Mesendoderm (in vitro differentiated cells): ENCODE measurements around the gene SUPT20H.

Source experiments
- DNase-seq: peaks from one replicate; pipeline ENCODE4 v3.0.0; 2013
- H2AK5ac ChIP-seq: 2 replicates; pipeline ENCODE4 v1.6.1; 2013; ENCODE audit warnings: low read length, inconsistent platforms
- H2BK120ac ChIP-seq: 2 replicates; pipeline ENCODE4 v1.6.1; 2013; ENCODE audit warnings: low read depth, mild to moderate bottlenecking, low read length, moderate library complexity, mixed read lengths
- H2BK15ac ChIP-seq: replicated peaks from 2 replicates; pipeline ENCODE4 v1.6.1; 2013; ENCODE audit warnings: low read depth, mild to moderate bottlenecking, moderate library complexity
- H2BK5ac ChIP-seq: 2 replicates; pipeline ENCODE4 v1.6.1; 2013; ENCODE audit warnings: low read length, inconsistent platforms
- H3K18ac ChIP-seq: 2 replicates; pipeline ENCODE4 v1.6.1; 2013; ENCODE audit warnings: mild to moderate bottlenecking, low read length, mixed read lengths
- H3K23ac ChIP-seq: one replicate; pipeline ENCODE4 v1.6.1; 2013; ENCODE audit warnings: low read length
- H3K27ac ChIP-seq: 2 replicates; pipeline ENCODE4 v1.5.1; 2013; ENCODE audit warnings: low read depth, mild to moderate bottlenecking, inconsistent platforms, low read length, moderate library complexity
- H3K27me3 ChIP-seq: 2 replicates; pipeline ENCODE4 v1.6.1; 2013; ENCODE audit warnings: low read length, control low read depth, mild to moderate bottlenecking, inconsistent platforms; ENCODE audit not compliant: insufficient read depth, poor library complexity
- H3K36me3 ChIP-seq: 2 replicates; pipeline ENCODE4 v1.6.1; 2013; ENCODE audit warnings: low read length, inconsistent platforms; ENCODE audit not compliant: control insufficient read depth, insufficient read depth
- H3K4ac ChIP-seq: one replicate; pipeline ENCODE4 v1.6.1; 2013; ENCODE audit warnings: low read depth, mild to moderate bottlenecking, low read length, moderate library complexity
- H3K4me1 ChIP-seq: 2 replicates; pipeline ENCODE4 v1.6.1; 2013; ENCODE audit warnings: low read depth, low read length, inconsistent platforms; ENCODE audit not compliant: control insufficient read depth
- H3K4me2 ChIP-seq: 2 replicates; pipeline ENCODE4 v1.6.1; 2013; ENCODE audit warnings: low read length
- H3K4me3 ChIP-seq: 2 replicates; pipeline ENCODE4 v1.5.1; 2013; ENCODE audit warnings: mild to moderate bottlenecking, low read length
- H3K56ac ChIP-seq: one replicate; pipeline ENCODE4 v1.6.1; 2013; ENCODE audit warnings: low read length
- H3K79me1 ChIP-seq: 2 replicates; pipeline ENCODE4 v1.6.1; 2013; ENCODE audit warnings: low read length, inconsistent platforms
- H3K79me2 ChIP-seq: 2 replicates; pipeline ENCODE4 v1.6.1; 2013; ENCODE audit warnings: mild to moderate bottlenecking, low read length; ENCODE audit not compliant: control insufficient read depth, insufficient read depth
- H3K9ac ChIP-seq: 2 replicates; pipeline ENCODE4 v1.6.1; 2013; ENCODE audit warnings: low read length, inconsistent platforms
- H4K5ac ChIP-seq: one replicate; pipeline ENCODE4 v1.6.1; 2013; ENCODE audit warnings: low read length
- H4K8ac ChIP-seq: one replicate; pipeline ENCODE4 v1.6.1; 2013; ENCODE audit warnings: low read depth, mild to moderate bottlenecking, control low read depth, low read length, moderate library complexity
- WGBS: extraction: QIAGEN DNeasy Blood & Tissue Kit; methylation state at CpG from one replicate; pipeline ENCODE4 v1.1.7; 2013; ENCODE audit warnings: low lambda C conversion rate, missing lambda C conversion rate; ENCODE audit not compliant: insufficient coverage; ENCODE audit errors: extremely low coverage; 5-methylcytosine and 5-hydroxymethylcytosine counted together

The SUPT20H gene

DNA sequence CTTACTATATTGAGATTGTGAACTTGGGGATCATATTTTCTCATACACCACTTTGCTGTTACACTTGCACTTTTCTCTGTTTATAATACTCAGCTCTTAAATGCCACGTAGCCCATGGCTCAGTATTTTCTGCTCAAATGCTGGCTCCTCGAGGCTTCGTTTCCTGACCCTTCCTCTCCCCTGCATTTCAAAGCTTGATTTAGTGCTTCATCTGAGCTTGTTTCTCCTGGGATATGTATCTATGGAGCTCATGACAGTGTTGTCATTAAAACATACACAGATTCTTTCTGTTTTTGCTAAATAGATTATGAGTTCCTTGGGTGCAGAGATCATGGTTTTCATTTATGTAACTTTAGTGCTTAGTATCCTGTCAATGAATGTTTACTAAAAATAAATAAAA lies 34.6 kb upstream of the SUPT20H start:
- H3K4me3 ChIP-seq = no peak overlapping the region
- no peak overlapping the region for H3K9ac ChIP-seq
- H3K27ac ChIP-seq = no peak overlapping the region
- H3K79me1 ChIP-seq = no peaks in the 10 kb centered on the region
- H3K79me2 ChIP-seq = no peaks in the 10 kb centered on the region
- H3K56ac ChIP-seq = no peak overlapping the region
- no peak for DNase-seq
- no peak overlapping the region for H2BK15ac ChIP-seq
- H3K4ac ChIP-seq = no peak overlapping the region
- no peaks in the 10 kb centered on the region for H3K4me1 ChIP-seq
- H2BK120ac ChIP-seq = no peak overlapping the region
- H3K18ac ChIP-seq = no peak overlapping the region
- no peak overlapping the region for H3K4me2 ChIP-seq
- no peak overlapping the region for H4K5ac ChIP-seq
- H3K23ac ChIP-seq = no peak overlapping the region
- H3K36me3 ChIP-seq = no peaks in the 10 kb centered on the region
- H3K27me3 ChIP-seq = no peaks in the 10 kb centered on the region
- no peak overlapping the region for H2BK5ac ChIP-seq
- no peak overlapping the region for H4K8ac ChIP-seq
- H2AK5ac ChIP-seq = no peak overlapping the region
- no CpG with 5 or more reads among the region's 3 CpGs for WGBS

DNA sequence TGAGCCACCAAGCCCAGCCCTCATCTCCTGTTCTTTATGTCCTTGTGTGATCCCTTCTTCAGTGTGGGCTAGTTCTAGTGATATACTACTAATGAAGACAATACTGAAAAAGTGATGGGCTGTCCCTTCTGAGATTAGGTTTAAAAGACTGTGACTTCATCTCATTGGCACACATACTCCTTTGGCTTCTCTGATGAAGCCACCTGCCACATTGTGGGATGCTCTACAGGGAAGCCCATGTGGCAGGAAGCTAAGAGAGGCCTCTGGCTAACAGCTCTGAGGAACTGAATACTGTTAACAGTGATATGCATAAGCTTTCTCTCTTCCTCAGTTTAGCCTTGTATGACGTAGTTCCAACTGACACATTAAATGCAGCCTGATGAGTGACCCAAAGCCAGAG lies 32.3 kb upstream of the SUPT20H start:
- H4K5ac ChIP-seq = no peak overlapping the region
- no peaks in the 10 kb centered on the region for H3K79me2 ChIP-seq
- H4K8ac ChIP-seq = no peak overlapping the region
- H3K4ac ChIP-seq = no peak overlapping the region
- no peak overlapping the region for H2BK5ac ChIP-seq
- H3K56ac ChIP-seq = no peak overlapping the region
- H3K4me2 ChIP-seq = no peak overlapping the region
- no peak overlapping the region for H3K9ac ChIP-seq
- no CpG with 5 or more reads among the region's 1 CpG for WGBS
- no peak overlapping the region for H3K27ac ChIP-seq
- no peak overlapping the region for H2AK5ac ChIP-seq
- no peaks in the 10 kb centered on the region for H3K79me1 ChIP-seq
- H2BK120ac ChIP-seq = no peak overlapping the region
- no peak for DNase-seq
- no peak overlapping the region for H3K18ac ChIP-seq
- H3K27me3 ChIP-seq = no peaks in the 10 kb centered on the region
- H3K36me3 ChIP-seq = no peaks in the 10 kb centered on the region
- H3K4me3 ChIP-seq = no peak overlapping the region
- H2BK15ac ChIP-seq = no peak overlapping the region
- no peaks in the 10 kb centered on the region for H3K4me1 ChIP-seq
- no peak overlapping the region for H3K23ac ChIP-seq

DNA sequence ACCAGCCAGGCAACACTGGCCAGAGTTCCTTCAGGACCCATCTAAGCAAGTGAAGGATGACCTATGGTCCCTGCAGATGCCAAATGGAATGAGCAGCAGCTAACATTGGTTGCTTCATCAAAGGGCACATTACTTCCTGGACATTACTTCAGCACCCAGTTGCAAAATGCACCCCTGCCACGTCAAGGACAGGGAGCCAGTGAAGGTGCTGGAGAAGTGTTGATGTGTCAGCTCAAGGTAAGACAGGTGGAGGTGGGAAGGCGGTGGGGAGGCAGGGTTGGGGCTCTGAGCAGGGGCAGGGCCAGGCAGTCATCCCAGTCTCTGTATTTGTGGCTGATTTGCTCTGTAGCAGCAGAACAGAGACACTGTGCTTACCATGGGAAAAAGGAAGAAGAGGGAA lies 31.4 kb upstream of the SUPT20H start:
- H3K27me3 ChIP-seq = no peaks in the 10 kb centered on the region
- WGBS = no CpG with 5 or more reads among the region's 2 CpGs
- H3K18ac ChIP-seq = no peak overlapping the region
- no peaks in the 10 kb centered on the region for H3K79me2 ChIP-seq
- no peak overlapping the region for H3K4me3 ChIP-seq
- no peak overlapping the region for H3K23ac ChIP-seq
- H2BK15ac ChIP-seq = no peak overlapping the region
- no peak overlapping the region for H3K9ac ChIP-seq
- H3K79me1 ChIP-seq = no peaks in the 10 kb centered on the region
- no peaks in the 10 kb centered on the region for H3K36me3 ChIP-seq
- no peak overlapping the region for H3K4me2 ChIP-seq
- H3K56ac ChIP-seq = no peak overlapping the region
- no peaks in the 10 kb centered on the region for H3K4me1 ChIP-seq
- no peak overlapping the region for H4K8ac ChIP-seq
- H2BK5ac ChIP-seq = no peak overlapping the region
- H2BK120ac ChIP-seq = no peak overlapping the region
- H3K4ac ChIP-seq = no peak overlapping the region
- no peak overlapping the region for H2AK5ac ChIP-seq
- H4K5ac ChIP-seq = no peak overlapping the region
- no peak overlapping the region for H3K27ac ChIP-seq
- DNase-seq = no peak

DNA sequence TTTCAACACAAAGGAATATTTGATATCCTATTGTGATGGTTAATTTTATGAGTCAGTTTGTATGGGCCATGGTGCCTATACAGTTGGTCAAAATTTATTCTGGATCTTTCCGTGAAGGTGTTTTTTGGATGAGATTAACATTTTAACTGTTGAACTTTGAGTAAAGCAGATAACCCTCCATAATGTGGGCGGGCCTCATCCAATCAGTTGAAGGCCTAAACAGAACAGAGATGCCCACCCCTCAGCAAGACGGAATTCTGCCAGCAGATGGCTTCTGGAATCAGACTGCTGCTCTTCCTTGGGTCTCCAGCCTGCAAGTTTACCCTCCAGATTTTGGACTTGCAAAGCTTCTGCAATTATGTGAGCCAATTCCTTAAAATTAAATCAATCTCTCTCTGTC lies 30.0 kb upstream of the SUPT20H start:
- Histone ChIP-seq H3K18ac (no peak overlapping the region), H3K27ac (no peak overlapping the region), H2AK5ac (no peak overlapping the region), H3K79me1 (no peaks in the 10 kb centered on the region), H2BK15ac (no peak overlapping the region), H2BK5ac (no peak overlapping the region), H3K9ac (no peak overlapping the region), H3K56ac (no peak overlapping the region), H3K4me3 (no peak overlapping the region), H3K4ac (no peak overlapping the region), H2BK120ac (no peak overlapping the region), H3K27me3 (no peaks in the 10 kb centered on the region), H3K79me2 (no peaks in the 10 kb centered on the region), H3K36me3 (no peaks in the 10 kb centered on the region), H3K4me2 (no peak overlapping the region), H3K23ac (no peak overlapping the region), H3K4me1 (no peaks in the 10 kb centered on the region), H4K8ac (no peak overlapping the region), H4K5ac (no peak overlapping the region)
- no CpG with 5 or more reads among the region's 3 CpGs for WGBS
- no peak for DNase-seq

DNA sequence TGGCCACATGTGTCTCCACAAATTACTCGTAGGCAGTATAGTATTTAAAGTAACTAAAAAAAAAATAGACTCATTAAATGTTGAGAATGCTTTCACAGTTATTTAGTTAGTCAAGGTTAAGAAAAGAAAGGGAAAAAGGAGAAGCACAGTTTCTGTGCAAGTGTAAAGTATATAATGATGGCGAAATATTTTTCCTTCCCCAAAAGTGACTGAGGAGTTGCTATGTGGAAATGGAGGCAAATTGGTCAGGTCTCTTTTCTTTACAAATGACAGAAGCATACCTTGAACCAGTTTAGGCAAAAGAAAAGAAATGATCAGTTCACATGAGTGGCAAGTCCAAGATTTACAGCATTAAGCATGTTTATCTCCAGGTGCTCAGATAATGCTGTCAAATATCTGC lies 28.0 kb upstream of the SUPT20H start:
- H3K9ac ChIP-seq = no peak overlapping the region
- H3K4me3 ChIP-seq = no peak overlapping the region
- H3K23ac ChIP-seq = no peak overlapping the region
- H4K8ac ChIP-seq = no peak overlapping the region
- no peak overlapping the region for H3K27ac ChIP-seq
- H3K4me2 ChIP-seq = no peak overlapping the region
- H3K79me1 ChIP-seq = no peaks in the 10 kb centered on the region
- H2AK5ac ChIP-seq = no peak overlapping the region
- H3K27me3 ChIP-seq = no peaks in the 10 kb centered on the region
- no peaks in the 10 kb centered on the region for H3K4me1 ChIP-seq
- no peak overlapping the region for H4K5ac ChIP-seq
- H2BK120ac ChIP-seq = no peak overlapping the region
- no CpG with 5 or more reads among the region's 2 CpGs for WGBS
- no peak overlapping the region for H3K18ac ChIP-seq
- no peak overlapping the region for H3K56ac ChIP-seq
- H3K4ac ChIP-seq = no peak overlapping the region
- no peaks in the 10 kb centered on the region for H3K36me3 ChIP-seq
- H2BK5ac ChIP-seq = no peak overlapping the region
- H3K79me2 ChIP-seq = no peaks in the 10 kb centered on the region
- DNase-seq = no peak
- H2BK15ac ChIP-seq = no peak overlapping the region

DNA sequence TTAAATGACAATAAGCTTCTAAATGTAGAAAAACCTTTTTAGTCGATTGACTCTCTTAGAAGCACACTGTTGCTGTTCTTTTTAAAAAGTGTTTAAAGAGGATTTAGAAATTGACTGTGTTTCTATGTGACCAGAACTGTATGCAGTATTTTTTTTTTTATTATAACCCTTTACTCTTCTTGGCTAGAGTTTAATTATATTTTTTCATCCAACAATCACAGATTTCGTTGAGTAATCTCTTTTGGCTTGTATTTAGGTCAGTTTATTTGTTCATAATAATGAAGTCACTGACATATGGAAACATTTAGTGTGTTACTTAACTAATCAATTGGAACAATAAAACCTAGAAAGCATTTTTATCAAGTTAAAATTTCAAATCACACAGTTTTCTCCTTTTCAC lies 26.1 kb upstream of the SUPT20H start:
- DNase-seq = no peak
- no peaks in the 10 kb centered on the region for H3K27me3 ChIP-seq
- no peaks in the 10 kb centered on the region for H3K36me3 ChIP-seq
- H3K56ac ChIP-seq = no peak overlapping the region
- no peak overlapping the region for H3K23ac ChIP-seq
- no peak overlapping the region for H2AK5ac ChIP-seq
- H3K4me3 ChIP-seq = no peak overlapping the region
- H2BK120ac ChIP-seq = no peak overlapping the region
- WGBS = no CpG with 5 or more reads among the region's 2 CpGs
- no peak overlapping the region for H4K8ac ChIP-seq
- H3K79me1 ChIP-seq = no peaks in the 10 kb centered on the region
- no peak overlapping the region for H3K27ac ChIP-seq
- H3K4me2 ChIP-seq = no peak overlapping the region
- H4K5ac ChIP-seq = no peak overlapping the region
- H2BK5ac ChIP-seq = no peak overlapping the region
- no peaks in the 10 kb centered on the region for H3K79me2 ChIP-seq
- no peak overlapping the region for H3K18ac ChIP-seq
- H3K4me1 ChIP-seq = no peaks in the 10 kb centered on the region
- no peak overlapping the region for H2BK15ac ChIP-seq
- no peak overlapping the region for H3K9ac ChIP-seq
- no peak overlapping the region for H3K4ac ChIP-seq
